T-helper 2 cell treated with Interferon-gamma antibody and Interleukin-4, amounts not matched to agents 100 ng/mL and 5 ng/mL, for 36 hours (primary cell): ENCODE measurements around the gene HNF1A. TPM values are rescaled to one million over a fixed set of nuclear protein-coding genes. Genes with fewer than 3 reads are reported as not detected.

Experiments used
- intact Hi-C: fragments of 100-400 bp; cut with micrococcal nuclease; formaldehyde crosslinking; loops from one replicate; pipeline ENCODE4 v1.15.1; 2023
- total RNA-seq: library from RNA; stranded (reverse); gene quantifications from 2 replicates; pipeline ENCODE4 v1.2.3, GENCODE V29; 2022

HNF1A gene
- total RNA-seq, 1 donor from 2014 or later: not detected

GRCh38 chr12:120983759-120984158, 5.4 kb downstream of the HNF1A start:
- intact Hi-C loops: no loop called here

DNA sequence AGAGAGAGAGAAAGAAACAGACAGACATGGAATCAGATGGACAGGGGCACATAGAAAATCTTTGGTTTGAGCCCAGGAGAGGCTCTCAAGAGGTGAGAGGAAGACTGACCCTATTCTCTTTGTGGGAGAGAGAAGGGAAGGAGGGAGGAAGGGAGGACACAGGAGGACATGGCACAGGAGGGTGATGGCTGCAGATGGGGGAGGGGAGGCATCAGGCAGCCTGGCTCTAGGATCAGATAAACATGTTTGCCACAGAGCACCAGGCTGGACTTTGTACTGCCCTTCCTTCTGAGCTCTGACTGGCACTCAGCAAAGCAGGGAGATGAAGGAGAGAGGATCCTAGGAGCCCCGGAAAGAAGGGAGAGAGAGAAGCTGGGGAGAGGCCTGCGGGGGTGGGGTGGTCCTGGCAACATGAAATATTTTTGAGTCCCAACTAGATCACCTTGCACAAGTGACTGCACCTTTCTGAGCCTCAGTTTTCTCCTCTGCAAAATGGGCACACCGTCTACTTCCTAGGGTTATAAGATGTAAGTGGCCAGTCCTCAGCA, 6.1 kb downstream of the HNF1A start:
- intact Hi-C loops: no loop called here

DNA sequence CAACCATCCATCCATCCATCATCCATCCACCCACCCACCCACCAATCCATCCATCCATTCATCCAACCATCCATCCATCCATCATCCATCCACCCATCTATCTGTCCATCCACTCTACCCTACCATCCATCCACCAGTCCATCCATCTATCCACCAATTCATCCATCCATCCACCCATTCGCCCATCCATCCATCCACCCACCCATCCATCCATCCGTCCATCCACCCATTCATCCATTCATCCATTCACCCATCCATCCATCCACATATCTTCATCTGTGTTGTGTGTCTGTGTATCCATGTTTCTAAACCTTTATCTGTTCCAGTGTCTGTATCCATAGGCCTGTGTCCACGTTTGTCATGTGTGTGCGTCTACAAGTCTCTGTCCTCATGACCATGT, 9.9 kb downstream of the HNF1A start:
- intact Hi-C loops: no loop called here

DNA sequence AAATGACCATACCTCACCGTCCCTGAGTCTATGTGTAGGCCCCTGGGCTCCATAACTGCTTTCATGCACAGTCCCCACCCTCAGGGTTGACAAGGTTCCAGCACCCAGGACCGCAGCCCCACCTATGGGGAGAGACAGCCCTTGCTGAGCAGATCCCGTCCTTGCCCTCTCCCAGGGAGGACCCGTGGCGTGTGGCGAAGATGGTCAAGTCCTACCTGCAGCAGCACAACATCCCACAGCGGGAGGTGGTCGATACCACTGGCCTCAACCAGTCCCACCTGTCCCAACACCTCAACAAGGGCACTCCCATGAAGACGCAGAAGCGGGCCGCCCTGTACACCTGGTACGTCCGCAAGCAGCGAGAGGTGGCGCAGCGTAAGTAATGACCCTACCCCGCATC, 10.3 kb downstream of the HNF1A start:
- intact Hi-C loops: no loop called here

DNA sequence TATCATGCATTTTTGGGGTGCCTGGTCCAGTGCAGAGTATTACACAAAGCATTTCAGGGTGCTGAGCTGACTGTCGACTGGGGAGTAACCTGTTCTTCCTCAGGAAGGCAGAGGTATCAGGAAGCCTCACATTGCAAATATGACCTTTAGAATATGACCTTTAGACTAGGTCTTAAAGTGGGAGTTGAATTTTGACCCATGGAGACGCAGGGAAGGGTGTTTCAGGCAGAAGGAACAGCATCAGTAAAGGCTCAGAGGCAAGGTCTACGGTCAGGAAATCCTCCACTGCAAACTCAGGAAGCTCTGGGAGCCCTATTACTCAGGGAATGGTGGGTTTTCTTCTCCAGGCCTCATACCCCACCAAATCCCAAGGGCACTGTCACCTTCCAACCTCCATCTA, 11.3 kb downstream of the HNF1A start:
- intact Hi-C loops: no loop called here

- intact Hi-C loops: no loop called here
Measured at GRCh38 chr12:120990487-120991055, 12.2 kb downstream of the HNF1A start.

DNA sequence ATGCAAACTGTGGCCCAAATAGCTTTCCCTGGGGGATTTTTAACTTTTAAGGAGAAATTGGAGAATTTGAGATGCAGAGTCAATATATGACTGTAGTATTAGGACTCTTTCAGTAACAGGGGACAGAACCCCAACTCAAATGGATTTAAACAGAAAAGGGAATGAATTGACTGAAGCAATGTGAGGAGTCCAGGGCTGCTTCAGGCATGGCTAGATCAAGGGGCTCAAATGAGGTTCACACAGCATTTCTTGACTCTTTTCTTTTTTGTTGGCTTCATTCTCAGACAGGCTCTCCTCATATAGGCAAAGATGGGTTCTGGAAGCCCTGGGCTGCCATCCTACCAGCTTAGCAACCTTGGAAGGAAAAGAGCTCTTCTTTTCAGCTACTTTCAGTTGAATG, 13.6 kb downstream of the HNF1A start:
- intact Hi-C loops: no loop called here

- intact Hi-C loops: no loop called here
Measured at GRCh38 chr12:120992989-120993388, 14.6 kb downstream of the HNF1A start.

- intact Hi-C loops: no loop called here
Measured at GRCh38 chr12:120993496-120993895, 15.2 kb downstream of the HNF1A start.

- intact Hi-C loops: no loop called here
Measured at GRCh38 chr12:120994059-120994458, 15.7 kb downstream of the HNF1A start.

- intact Hi-C loops: no loop called here
Measured at GRCh38 chr12:120994589-120995337, 16.4 kb downstream of the HNF1A start.

- intact Hi-C loops: no loop called here
Measured at GRCh38 chr12:120996133-120996746, 17.9 kb downstream of the HNF1A start.

GRCh38 chr12:120997448-120997847, 19.1 kb downstream of the HNF1A start:
- intact Hi-C loops: no loop called here

- intact Hi-C loops: no loop called here
Measured at GRCh38 chr12:120998435-120998834, 20.1 kb downstream of the HNF1A start.

- intact Hi-C loops: no loop called here
Measured at GRCh38 chr12:120999191-121000120, 21.1 kb downstream of the HNF1A start.

DNA sequence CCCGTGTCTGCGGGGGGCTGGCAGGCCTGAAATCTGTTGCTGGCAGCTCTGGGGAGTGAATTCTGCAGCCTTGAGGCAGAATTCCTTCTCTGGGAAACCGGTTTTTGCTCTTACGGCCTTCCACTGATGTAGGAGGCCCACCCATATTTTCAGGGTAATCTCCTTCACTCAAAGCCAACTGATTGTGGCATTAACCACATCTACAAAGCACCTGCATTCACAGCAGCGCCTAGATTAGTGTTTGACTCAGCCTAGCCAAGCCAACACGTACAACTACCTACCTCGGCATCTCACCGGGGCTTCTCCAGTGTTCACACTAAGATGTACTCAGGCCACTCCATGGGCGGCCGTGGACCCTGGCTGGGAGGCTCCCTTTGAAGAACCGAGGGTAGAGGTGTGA, 22.2 kb downstream of the HNF1A start:
- intact Hi-C loops: no loop called here

DNA sequence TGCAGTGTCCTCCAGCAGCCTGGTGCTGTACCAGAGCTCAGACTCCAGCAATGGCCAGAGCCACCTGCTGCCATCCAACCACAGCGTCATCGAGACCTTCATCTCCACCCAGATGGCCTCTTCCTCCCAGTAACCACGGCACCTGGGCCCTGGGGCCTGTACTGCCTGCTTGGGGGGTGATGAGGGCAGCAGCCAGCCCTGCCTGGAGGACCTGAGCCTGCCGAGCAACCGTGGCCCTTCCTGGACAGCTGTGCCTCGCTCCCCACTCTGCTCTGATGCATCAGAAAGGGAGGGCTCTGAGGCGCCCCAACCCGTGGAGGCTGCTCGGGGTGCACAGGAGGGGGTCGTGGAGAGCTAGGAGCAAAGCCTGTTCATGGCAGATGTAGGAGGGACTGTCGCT, 22.7 kb downstream of the HNF1A start:
- intact Hi-C loops: no loop called here

- intact Hi-C loops: no loop called here
Measured at GRCh38 chr12:121001841-121002483, 23.6 kb downstream of the HNF1A start.

DNA sequence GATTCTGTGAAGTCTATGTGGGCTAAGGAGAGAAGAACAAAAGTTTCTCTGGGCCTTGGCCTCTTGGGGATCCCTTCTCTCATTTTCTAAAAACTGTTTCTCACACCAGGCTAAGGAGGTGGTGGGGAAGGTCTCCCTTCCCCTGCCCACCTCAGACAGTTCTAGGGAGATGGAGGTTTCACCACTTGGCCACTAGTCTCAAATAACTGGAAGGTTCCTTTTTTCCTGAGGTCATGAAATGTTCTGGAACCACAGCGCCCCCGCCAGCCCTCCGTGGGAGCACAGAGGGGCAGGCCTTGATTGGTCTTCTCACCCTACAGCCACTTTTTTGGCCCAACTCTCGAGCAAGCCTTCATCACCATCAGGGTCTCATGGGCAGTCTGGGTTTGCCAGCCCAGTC, 25.3 kb downstream of the HNF1A start:
- intact Hi-C loops: no loop called here

DNA sequence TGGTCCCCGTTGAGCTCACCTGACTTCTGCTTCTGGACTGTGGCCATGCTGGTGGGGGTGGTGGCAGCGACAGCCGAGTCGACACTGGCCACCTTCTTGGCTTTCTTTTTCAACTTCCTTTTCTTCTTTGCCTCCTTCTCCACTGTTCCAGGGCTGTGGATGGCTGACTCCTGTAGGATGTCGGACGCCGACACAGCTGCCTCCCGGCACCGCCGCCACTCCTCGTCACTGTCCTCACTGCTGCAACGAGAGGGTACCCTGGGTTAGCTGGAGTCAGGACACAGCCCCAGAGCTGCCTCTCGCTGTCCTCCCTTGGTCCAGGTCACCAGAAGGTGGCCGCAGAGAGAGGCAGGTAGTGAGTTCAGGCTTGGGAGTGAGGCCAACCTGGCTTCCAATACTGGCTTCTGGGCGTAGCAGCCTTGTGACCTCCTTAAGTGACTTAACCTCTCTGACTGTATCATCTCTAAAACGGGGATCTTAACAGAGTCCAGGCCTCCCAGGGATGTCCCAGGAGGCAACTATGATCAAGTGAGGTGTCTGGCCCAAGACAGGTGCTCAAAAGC, 26.0 kb downstream of the HNF1A start:
- intact Hi-C loops: no loop called here
